GM21529 (cell line): ENCODE measurements around the gene SLC16A4.
A peak's percentile ranks its signal among the peaks of the same experiment; 100 is the strongest.

Source experiments
- ATAC-seq: cut with Tn5 transposase; IDR thresholded peaks from one replicate; pipeline ENCODE4 v1.9.1; 2021; ENCODE audit not compliant: unreplicated experiment

SLC16A4 gene

DNA sequence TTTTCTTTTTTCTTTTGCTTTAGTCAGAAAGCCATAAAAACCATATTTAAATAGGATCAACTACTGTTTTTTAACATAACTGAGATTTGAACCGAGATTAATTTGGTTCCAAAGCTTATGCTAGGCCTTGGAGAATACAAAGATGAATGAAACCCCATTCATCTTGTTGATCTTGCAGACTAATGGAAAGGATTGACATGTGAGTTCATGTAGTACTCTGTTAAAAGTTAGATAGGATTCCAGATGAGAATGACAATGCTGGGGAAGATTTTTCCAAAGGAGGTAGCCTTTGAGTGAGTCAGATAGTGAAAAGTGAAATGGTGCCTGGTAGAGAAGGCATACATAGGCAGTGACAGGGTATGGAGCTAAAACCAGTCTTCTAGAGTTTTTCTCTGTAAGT lies 29.0 kb downstream of the SLC16A4 start:
- no peak for ATAC-seq

DNA sequence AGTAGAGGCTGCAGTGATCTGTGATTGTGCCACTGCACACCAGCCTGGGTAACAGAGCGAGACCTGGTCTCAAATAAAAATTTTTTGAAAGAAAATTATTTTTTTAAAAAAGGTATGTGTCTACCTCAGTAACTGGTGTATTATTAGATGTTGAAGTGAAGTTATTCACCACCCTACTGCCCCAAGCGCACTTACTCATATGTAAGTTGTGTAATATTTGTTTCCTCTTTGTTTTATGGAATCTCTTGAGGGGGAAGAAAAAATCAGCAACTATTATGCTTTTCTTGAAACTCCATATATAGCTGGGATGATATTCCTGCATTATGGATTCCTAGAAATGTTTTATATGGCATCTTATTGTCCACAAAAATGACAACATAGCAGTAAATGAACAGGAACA lies 30.4 kb downstream of the SLC16A4 start:
- ATAC-seq: no peak

DNA sequence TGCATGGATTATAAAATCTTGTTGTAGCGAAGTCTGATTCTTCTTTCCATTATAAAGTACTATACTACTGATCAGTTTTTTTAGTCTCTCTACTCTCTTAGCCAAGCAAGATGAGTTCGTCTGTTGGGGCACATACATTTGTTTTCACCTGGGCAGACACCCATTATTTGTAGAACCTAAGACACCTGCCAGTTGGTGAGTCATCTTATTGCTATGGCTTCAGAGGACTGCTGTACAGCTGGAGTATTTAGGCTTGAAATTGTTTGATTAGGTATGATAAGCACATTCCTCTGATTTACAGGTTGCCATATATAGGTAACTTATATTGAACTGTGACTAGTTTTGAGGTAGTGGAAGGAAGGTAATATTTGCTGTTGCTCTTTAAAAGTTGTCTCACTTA lies 34.4 kb downstream of the SLC16A4 start:
- no peak for ATAC-seq

DNA sequence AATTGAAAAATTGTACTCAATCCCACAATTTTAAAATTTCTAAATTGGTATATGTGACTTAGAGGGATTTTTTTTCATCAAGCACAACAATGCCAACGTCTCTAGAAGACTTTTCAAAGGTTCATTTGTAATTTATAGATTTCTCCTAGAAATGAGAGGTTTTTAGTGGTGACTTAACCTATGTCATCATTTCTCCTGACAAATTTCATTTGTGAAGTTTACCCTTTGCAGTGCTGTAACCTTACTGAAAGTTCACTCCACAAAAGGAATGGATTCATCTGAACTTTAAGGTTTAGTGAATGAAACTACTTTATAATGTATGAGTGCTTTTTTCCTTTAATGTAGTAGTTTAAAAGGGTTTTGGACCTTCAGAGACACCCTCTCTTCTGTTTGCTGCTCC lies 35.5 kb downstream of the SLC16A4 start:
- no peak for ATAC-seq

DNA sequence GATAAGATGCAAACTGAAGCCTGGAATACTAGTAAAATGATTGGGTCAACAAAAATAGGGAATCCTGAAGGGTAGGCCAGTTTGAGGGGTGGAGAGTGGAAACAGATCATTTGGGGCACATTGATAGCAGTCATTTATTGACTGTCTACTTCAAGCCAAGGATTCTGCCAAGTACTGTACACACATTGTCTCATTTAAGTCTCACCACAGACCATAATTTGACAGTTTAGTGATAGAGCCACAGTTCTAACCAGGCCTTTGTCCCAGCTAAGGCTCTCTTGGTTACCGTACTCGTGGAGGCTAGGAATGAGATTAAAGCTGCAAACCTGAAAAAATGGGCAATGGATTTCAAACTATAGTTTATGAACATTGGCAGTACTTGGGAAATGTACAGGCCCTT lies 40.5 kb downstream of the SLC16A4 start:
- no peak for ATAC-seq

DNA sequence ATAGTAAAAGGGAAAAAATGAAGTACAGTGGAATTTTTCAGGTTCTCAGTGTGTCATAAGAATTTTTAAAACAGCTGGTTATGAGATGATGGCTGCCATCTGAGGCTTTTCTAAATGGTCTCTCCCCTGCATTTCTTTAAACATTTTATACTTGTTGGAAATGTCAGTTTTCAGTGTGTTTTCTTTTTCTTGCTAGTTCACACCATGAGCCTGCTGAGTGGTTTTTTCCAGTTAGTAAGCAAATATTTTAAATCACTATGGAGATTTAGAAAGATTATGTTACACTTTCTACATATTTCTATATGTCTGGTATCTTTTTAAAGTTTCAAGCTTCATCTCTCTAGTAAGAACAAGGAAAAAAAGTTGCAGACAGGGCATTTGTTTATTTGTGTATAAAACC lies 42.1 kb downstream of the SLC16A4 start:
- no peak for ATAC-seq

DNA sequence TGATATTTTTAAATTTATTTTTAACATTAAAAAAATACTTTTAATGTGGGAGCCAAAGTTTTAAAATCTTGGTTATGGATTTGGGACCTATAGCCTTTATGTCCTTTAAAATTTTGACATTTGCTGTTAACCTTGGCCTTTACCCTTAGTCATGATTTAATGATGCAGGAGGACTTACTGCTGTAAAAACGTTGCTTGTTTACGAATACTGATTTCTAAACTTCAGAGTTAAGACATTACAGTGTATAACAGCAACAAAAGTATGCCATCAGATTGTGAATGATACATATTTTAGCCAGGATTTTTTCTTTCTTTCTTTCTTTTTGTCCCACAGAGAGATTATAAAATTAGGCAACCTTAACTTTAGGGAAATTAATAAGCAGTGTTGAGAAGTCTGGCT lies 42.8 kb downstream of the SLC16A4 start:
- ATAC-seq: no peak

DNA sequence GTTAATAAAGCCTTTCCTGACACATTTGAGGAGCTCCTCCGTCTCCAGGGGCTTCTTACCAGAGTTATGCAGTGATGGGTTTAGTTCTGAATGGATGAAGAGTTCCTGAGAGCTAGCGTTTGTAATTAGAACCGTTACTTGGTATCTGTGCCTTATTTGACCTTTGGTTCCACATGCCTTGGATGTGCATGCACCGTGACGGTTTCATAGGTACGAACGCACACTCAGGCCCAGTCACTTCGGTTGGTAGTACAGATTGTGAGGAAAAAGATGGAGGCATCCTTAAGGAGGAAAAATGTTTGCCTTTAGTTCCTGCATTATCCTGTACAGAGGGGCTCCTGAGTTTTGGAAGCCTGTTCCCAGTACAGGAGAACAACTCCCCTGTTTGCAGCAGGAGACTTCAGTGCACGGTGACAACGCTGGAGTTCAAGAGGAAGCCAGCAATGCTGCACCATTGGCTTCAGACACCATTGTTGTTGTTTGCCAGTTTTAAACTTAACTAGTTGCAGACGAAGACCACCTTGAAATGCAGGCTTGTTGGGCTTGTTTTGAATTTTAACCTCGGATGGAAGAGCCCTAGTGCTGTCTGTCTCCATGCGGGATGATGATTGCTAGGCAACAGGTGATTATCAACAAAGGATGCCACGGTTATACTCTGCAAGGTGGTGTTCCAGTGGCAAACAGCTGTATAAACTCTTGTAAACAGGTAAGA lies 43.5 kb downstream of the SLC16A4 start:
- no peak for ATAC-seq

DNA sequence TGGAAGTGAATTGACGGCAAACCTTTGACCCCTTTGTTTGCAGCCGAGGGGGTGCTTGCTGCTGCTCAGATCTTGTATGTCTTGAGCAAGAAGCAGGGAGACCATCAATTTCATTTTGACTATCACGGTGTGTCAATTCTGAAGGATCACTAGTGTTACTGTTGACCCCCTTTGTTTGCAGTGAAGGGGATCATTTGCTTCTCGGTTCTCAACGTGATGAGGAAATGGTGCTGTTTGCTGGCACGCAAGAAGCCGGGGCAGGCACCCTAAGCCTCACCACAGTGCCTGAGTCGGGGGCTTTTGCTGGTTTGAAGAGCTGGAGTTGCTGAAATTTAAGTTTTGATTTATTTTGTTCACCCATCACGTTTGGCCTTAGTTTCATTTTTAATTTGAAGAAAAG lies 44.1 kb downstream of the SLC16A4 start:
- peak; percentile 61 for ATAC-seq

DNA sequence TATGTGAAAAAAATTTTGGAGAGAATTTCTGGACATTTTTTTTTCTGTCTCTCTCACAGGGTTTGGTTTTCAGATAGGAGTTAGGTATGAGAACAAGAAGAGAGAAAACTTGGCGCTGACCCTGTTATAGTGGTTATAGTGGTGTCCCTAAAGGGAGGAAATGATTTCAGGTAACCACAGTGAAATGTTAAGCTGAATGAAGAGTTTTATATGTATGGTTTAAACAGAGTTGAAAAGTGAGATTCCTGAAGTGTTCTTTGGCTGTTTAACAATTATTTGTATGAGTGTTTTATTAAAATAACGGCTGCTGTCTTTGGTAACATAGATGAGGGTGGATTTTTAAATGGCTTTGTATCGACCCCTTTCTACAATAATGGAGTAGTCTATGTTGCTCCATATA lies 45.3 kb downstream of the SLC16A4 start:
- no peak for ATAC-seq

DNA sequence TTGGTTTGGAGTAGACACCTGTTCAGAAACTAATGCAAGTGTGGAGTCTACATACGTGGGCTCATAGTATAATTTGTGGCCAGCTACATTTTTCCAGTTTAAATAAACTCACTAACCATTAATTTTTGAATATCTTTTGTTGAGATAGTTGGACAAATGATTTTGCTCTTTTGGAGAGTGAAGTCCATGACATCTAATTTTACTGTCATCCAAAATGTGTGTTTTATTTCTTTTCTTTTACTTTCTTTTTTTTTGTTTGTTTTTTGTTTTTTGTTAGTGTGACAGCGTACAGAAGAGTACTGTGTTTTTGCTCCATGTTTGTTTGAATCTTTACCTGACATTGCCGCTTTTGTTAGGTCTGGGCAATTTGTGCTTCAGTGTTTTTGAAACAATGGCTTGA lies 46.7 kb downstream of the SLC16A4 start:
- no peak for ATAC-seq

DNA sequence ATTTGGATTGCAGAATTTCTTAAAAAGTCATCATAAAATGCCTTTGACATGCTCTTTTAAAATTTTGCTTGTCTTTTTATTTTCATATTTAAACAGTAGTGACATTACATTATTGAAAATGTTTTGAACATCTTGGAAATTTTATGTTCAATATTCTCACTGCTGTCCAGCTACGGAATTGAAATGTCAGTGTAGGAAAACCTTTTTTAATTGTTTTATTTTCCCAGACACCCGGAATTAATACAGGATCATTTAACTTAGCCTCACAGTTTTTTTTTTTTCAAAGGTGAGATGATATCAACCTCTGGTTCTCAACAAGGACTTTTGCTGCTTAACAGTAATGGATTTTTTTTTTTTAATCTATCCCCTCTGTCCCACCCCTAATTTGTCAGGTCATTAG lies 47.6 kb downstream of the SLC16A4 start:
- ATAC-seq: no peak

DNA sequence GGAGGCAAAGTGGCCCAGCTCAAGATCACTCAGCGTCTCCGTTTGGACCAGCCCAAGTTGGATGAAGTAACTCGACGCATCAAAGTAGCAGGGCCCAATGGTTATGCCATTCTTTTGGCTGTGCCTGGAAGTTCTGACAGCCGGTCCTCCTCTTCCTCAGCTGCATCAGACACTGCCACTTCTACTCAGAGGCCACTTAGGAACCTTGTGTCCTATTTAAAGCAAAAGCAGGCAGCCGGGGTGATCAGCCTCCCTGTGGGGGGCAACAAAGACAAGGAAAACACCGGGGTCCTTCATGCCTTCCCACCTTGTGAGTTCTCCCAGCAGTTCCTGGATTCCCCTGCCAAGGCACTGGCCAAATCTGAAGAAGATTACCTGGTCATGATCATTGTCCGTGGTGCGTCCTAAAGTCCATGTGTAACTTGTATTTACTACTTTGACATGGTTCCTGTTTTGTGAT lies 48.9 kb downstream of the SLC16A4 start:
- no peak for ATAC-seq

DNA sequence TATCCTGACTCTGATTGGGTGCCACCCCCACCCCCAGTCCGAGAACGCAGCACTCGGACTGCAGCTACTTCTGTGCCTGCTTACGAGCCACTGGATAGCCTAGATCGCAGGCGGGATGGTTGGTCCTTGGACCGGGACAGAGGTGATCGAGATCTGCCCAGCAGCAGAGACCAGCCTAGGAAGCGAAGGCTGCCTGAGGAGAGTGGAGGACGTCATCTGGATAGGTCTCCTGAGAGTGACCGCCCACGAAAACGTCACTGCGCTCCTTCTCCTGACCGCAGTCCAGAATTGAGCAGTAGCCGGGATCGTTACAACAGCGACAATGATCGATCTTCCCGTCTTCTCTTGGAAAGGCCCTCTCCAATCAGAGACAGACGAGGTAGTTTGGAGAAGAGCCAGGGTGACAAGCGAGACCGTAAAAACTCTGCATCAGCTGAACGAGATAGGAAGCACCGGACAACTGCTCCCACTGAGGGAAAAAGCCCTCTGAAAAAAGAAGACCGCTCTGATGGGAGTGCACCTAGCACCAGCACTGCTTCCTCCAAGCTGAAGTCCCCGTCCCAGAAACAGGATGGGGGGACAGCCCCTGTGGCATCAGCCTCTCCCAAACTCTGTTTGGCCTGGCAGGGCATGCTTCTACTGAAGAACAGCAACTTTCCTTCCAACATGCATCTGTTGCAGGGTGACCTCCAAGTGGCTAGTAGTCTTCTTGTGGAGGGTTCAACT lies 49.5 kb downstream of the SLC16A4 start:
- ATAC-seq: no peak

DNA sequence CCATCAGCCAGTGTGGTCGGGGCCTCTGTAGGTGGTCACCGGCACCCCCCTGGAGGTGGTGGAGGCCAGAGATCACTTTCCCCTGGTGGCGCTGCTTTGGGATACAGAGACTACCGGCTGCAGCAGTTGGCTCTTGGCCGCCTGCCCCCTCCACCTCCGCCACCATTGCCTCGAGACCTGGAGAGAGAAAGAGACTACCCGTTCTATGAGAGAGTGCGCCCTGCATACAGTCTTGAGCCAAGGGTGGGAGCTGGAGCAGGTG lies 50.7 kb downstream of the SLC16A4 start:
- no peak for ATAC-seq

DNA sequence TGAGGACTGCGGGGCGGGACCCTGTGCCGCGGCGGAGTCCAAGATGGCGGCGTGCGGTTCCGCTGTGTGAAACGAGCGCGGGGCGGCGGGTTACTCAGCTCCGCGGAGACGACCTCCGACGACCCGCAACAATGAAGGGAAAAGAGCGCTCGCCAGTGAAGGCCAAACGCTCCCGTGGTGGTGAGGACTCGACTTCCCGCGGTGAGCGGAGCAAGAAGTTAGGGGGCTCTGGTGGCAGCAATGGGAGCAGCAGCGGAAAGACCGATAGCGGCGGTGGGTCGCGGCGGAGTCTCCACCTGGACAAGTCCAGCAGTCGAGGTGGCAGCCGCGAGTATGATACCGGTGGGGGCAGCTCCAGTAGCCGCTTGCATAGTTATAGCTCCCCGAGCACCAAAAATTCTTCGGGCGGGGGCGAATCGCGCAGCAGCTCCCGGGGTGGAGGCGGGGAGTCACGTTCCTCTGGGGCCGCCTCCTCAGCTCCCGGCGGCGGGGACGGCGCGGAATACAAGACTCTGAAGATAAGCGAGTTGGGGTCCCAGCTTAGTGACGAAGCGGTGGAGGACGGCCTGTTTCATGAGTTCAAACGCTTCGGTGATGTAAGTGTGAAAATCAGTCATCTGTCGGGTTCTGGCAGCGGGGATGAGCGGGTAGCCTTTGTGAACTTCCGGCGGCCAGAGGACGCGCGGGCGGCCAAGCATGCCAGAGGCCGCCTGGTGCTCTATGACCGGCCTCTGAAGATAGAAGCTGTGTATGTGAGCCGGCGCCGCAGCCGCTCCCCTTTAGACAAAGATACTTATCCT lies 51.2 kb downstream of the SLC16A4 start:
- no peak for ATAC-seq

DNA sequence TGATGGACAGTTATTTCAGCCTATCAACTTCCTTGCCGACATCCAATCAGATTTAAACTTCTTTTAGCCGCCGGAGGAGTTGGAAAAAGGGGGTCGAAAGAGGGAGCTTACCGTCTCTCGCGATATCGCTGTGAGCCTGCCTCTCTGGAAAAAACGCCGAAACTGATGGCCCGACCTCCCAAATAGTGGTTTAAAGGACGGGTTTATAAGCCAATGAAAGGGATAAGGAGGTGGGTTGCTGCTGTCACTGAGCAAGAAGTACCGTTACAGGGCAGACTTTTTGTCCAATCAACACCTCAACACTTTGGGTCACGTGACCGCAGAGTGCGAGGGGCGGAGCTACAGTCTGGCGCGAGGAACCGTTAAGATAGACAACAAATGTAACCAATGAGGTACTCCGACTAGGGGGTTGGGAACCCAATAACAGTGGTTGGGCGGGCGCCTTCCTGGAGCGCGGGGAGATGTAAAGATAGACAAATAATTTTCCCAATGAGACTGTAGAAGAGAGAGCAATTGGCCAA lies 51.9 kb downstream of the SLC16A4 start, which contains the start of gene RBM15:
Gene RBM15 (plus strand): TSS at position 492 of the 521 bp plus-strand sequence. CDS start 29 bp downstream, at position 521.
- ATAC-seq: peak; percentile 69

DNA sequence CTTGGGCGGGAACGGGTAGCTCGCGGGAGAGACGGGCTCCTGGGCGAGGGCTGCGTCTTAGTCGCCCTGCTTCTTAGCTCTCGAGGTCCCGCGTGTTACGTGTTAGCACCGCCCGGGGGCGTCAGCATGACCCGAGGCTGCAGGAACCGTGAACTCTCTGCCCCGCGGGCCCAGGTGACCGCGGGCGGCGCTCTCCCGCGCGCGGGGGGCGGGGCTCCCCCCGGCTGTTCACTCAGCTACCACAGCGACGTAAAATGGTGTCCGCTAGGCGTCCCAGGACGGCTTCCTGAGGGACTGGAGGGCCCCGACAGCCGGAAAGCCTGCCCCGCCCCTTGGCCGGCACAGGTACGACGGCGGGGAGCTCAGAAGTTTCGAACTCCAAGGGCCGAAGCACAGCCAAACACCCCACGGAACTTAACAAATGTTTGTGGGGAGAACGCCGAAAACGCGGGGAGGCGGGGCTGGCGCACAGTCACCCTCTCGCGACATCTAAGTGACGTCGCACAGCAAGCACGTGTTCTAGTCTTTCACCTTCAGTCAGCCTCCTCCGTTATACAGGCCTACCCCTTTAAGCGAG lies 52.4 kb downstream of the SLC16A4 start:
- peak; percentile 70 for ATAC-seq

DNA sequence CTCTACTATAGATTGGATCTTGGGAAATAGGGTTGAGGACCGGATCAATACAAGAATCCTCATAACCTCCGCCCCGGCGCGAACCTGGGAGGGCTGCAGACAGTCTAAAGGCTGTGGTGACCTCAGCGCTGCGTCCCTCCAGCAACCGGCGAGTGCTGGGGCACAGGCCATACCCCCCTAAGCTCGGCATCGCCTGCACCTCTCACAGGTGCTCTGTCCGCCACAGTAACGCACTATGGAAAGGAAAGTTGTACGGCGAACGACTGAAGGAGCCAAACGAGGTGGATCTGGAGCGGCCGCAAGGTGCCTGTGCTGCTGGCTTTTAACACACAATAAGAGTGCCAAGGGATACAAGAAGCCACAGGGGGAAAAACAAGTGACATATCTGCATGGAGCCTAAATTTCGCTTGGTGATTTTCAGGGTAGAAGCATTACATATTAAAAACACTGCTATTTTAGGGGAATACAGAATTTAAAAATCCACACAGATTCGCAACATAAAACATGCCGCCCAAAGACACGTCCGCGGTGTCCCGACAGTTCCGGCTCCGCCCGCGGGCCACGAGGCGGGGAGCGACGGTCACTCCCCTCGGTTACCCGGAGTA lies 53.0 kb downstream of the SLC16A4 start:
- no peak for ATAC-seq

DNA sequence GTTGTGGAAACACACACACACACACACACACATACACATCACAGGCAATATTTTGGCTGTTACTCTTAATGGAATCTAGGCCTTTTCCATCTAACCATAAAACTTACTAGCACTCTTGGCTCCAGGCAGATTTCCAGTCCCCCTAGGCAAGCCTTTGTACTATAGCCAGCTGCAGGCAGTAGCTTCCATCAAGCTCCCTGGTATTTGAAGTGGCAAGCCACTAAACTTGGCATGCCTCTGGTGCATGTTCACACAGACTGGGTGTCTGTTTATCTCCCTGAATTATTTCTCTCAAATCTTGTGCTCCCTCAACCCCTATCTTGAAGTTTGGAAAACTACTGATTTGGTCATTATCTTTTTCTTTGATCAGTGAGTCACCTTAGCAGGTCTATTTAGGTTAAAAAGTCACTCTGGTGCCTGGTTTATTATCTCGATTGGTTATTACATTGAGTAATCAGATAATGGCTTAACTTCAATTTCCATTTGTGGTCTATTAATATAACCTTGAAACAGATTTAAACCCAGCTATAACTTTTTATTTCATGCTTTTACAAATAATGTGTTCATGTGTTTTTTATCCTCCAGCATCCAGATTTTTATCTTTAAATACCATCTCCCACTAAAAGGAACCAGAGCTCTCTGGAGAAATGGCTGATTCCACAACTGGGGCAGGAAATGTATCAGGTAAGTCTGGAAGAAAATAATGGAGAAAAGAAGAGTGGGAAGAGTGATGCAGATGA lies 54.4 kb downstream of the SLC16A4 start:
- ATAC-seq: no peak
